HepG2 (cell line): ENCODE data around the gene GLI3. TPM values are rescaled to one million over a fixed set of nuclear protein-coding genes. Genes with fewer than 3 reads are reported as not detected.

Experiments
- ATAC-seq: fragments of 200-7000 bp; cut with Tn5 transposase; 3 replicates; pipeline ENCODE4 v1.9.1; 2020; ENCODE audit warnings: mild to moderate bottlenecking, moderate library complexity
- BruUV-seq: library from RNA; stranded (reverse); fragments of 400-500 nt; replicated peaks from 2 replicates; lab custom pipeline; 2021; lab: Mats Ljungman, UMichigan
- CTCF ChIA-PET: fragments of 300-600 bp; formaldehyde crosslinking; extraction: SDS; loops from one replicate; lab custom pipeline; 2021; ENCODE audit warnings: low total read pairs, inconsistent platforms, low intra/inter-chr PET ratio; lab: Yijun Ruan, JAX
- POLR2A ChIA-PET: fragments of 350-600 bp; sonication (Branson Sonifier 250); formaldehyde crosslinking; loops from one replicate; lab custom pipeline; 2020; ENCODE audit warnings: antibody characterized with exemption, inconsistent platforms; lab: Yijun Ruan, JAX
- DNase-seq: peaks from one replicate; pipeline ENCODE4 v3.0.0-alpha.2; 2015; ENCODE audit warnings: low spot score
- FAIRE-seq: peaks from 3 replicates; lab custom pipeline; 2011; peaks lifted over from hg19 to GRCh38; lab: Jason Lieb, UNC
- H2AFZ ChIP-seq: one replicate; pipeline ENCODE4 v1.6.1; 2011; ENCODE audit warnings: low read length, inconsistent platforms
- H3K27ac ChIP-seq: fragments of 300-600 bp; 3 replicates; pipeline ENCODE4 v1.8.0; 2011; ENCODE audit warnings: mixed run types, mild to moderate bottlenecking, mixed read lengths, low read length, inconsistent platforms; ENCODE audit not compliant: insufficient read depth; ENCODE audit errors: extremely low read length
- H3K27me3 ChIP-seq, 2 experiments: fragments of 200-600 bp in 1 of 2; 2 replicates in 1 of 2; 3 replicates in 1 of 2; pipeline versions ENCODE4 v1.6.0 to v1.8.0; 2011; ENCODE audit warnings: low read length in 2 of 2, mild to moderate bottlenecking in 2 of 2, moderate library complexity in 2 of 2, inconsistent platforms in 1 of 2; ENCODE audit not compliant: insufficient read depth in 2 of 2, control insufficient read depth in 1 of 2
- H3K36me3 ChIP-seq, 2 experiments: fragments of 200-600 bp in 1 of 2; replicated peaks in 1 of 2; 2 replicates in 1 of 2; 3 replicates in 1 of 2; pipeline versions ENCODE4 v1.5.1 to v1.8.0; 2011; ENCODE audit warnings: low read length in 2 of 2, inconsistent platforms in 1 of 2; ENCODE audit not compliant: insufficient read depth in 2 of 2, control insufficient read depth in 1 of 2
- H3K4me1 ChIP-seq: 2 replicates; pipeline ENCODE4 v1.5.1; 2012; ENCODE audit warnings: low read length, inconsistent platforms; ENCODE audit not compliant: insufficient read depth
- H3K4me2 ChIP-seq: 2 replicates; pipeline ENCODE4 v1.6.0; 2011; ENCODE audit warnings: low read depth, low read length, inconsistent platforms
- H3K4me3 ChIP-seq, 3 experiments: fragments of 200-600 bp in 1 of 3; sonication (generic), shearing (Covaris generic) in 1 of 3; replicated peaks in 1 of 3; 2 replicates each; pipeline ENCODE4 v1.5.1; 2011 to 2016; ENCODE audit warnings: low read length in 3 of 3, inconsistent platforms in 2 of 3, low read depth in 2 of 3, mild to moderate bottlenecking in 2 of 3, control low read depth in 1 of 3, mixed read lengths in 1 of 3; ENCODE audit not compliant: insufficient read depth in 1 of 3
- H3K79me2 ChIP-seq: one replicate; pipeline ENCODE4 v1.6.1; 2011; ENCODE audit warnings: low read length, inconsistent platforms; ENCODE audit not compliant: insufficient read depth
- H3K9ac ChIP-seq: 2 replicates; pipeline ENCODE4 v1.6.0; 2011; ENCODE audit warnings: mild to moderate bottlenecking, low read depth, low read length, inconsistent platforms; ENCODE audit not compliant: insufficient read depth
- H3K9me3 ChIP-seq: 2 replicates; pipeline ENCODE4 v1.5.1; 2012; ENCODE audit warnings: mild to moderate bottlenecking, low read length
- H4K20me1 ChIP-seq: 2 replicates; pipeline ENCODE4 v1.6.0; 2011; ENCODE audit warnings: inconsistent platforms, mild to moderate bottlenecking, low read length, moderate library complexity; ENCODE audit not compliant: insufficient read depth
- AHR ChIP-seq: IDR thresholded peaks from 2 replicates; pipeline ENCODE4 v1.6.1; 2018; ENCODE audit warnings: missing genetic modification reagents, missing compliant biosample characterization
- FLYWCH1 ChIP-seq: sonication (generic); formaldehyde crosslinking; IDR thresholded peaks from 2 replicates; pipeline ENCODE4 v1.8.1; 2023; ENCODE audit warnings: mild to moderate bottlenecking, missing genetic modification reagents
- HMG20A ChIP-seq: IDR thresholded peaks from 2 replicates; pipeline ENCODE4 v1.6.1; 2016; ENCODE audit warnings: borderline replicate concordance
- HNRNPLL ChIP-seq: fragments of 200-400 bp; formaldehyde crosslinking; IDR thresholded peaks from 2 replicates; pipeline ENCODE4 v1.6.1; 2017; ENCODE audit warnings: mild to moderate bottlenecking, low read depth, low read length; ENCODE audit not compliant: poor library complexity, severe bottlenecking
- KAT2B ChIP-seq: fragments of 150-350 bp; IDR thresholded peaks from 2 replicates; pipeline ENCODE4 v1.6.1; 2014; ENCODE audit warnings: low read depth, low read length, borderline replicate concordance
- MZF1 ChIP-seq: sonication (generic); formaldehyde crosslinking; IDR thresholded peaks from 2 replicates; pipeline ENCODE4 v1.8.1; 2023; ENCODE audit warnings: mild to moderate bottlenecking, missing genetic modification reagents, borderline replicate concordance
- SP5 ChIP-seq: IDR thresholded peaks from 2 replicates; pipeline ENCODE4 v1.6.1; 2016; ENCODE audit warnings: low read depth, borderline replicate concordance
- ZNF30 ChIP-seq: sonication (generic); formaldehyde crosslinking; IDR thresholded peaks from 2 replicates; pipeline ENCODE4 v1.5.0; 2020; ENCODE audit warnings: mild to moderate bottlenecking, missing genetic modification reagents
- ZNF34 ChIP-seq: sonication (generic); formaldehyde crosslinking; IDR thresholded peaks from 2 replicates; pipeline ENCODE4 v1.4.0; 2020; ENCODE audit warnings: mild to moderate bottlenecking, missing genetic modification reagents, borderline replicate concordance
- ZNF564 ChIP-seq: sonication (generic); formaldehyde crosslinking; IDR thresholded peaks from 2 replicates; pipeline ENCODE4 v1.8.1; 2023; ENCODE audit warnings: mild to moderate bottlenecking, missing genetic modification reagents
- ZNF629 ChIP-seq: sonication (generic); formaldehyde crosslinking; conservative IDR thresholded peaks from 2 replicates; pipeline ENCODE4 v1.5.0; 2020; ENCODE audit warnings: missing genetic modification reagents
- in situ Hi-C: cut with HindIII; loops from 2 replicates; pipeline ENCODE4 v1.10.0; 2017; ENCODE audit warnings: low pct_unique_long_range_greater_than_20kb; ENCODE audit not compliant: extremely low pct_ligation_motif_present
- intact Hi-C: fragments of 100-400 bp; cut with micrococcal nuclease; formaldehyde crosslinking; loops from one replicate; pipeline ENCODE4 v1.10.0; 2022; ENCODE audit not compliant: unreplicated experiment
- polyA plus RNA-seq, 8 experiments: library from polyadenylated mRNA; depleted of rRNA in 3 of 8; stranded (reverse) in 7 of 8; unstranded in 1 of 8; fragments of >200 nt; fragmentation: Illumina TruSeq in 4 of 8; extraction: Trizol in 4 of 8; gene quantifications; 2 replicates each; pipeline versions ENCODE4 v1.2.1 to v1.2.3, GENCODE V29; 2011 to 2016; ENCODE audit warnings: low read depth in 4 of 8, missing spikeins in 1 of 8, mixed read lengths in 1 of 8; ENCODE audit not compliant: insufficient read depth in 1 of 8
- total RNA-seq, 5 experiments: library from RNA; depleted of rRNA; stranded (reverse); fragments of >200 nt; fragmentation: Illumina TruSeq; extraction: Trizol; gene quantifications; 2 replicates each; pipeline ENCODE4 v1.2.3, GENCODE V29; 2016; ENCODE audit warnings: low read depth in 1 of 5
- TF ChIP-seq, protein P1 (sequence below), 2 experiments: sonication (generic) in 1 of 2; formaldehyde crosslinking in 1 of 2; IDR thresholded peaks; 2 replicates each; pipeline versions ENCODE4 v1.6.1 to v1.9.0; 2014 to 2022; ENCODE audit warnings: antibody characterized with exemption in 1 of 2, borderline replicate concordance in 1 of 2, inconsistent platforms in 1 of 2, low read depth in 1 of 2, missing genetic modification reagents in 1 of 2
- TF ChIP-seq, protein P2 (sequence below): sonication (generic); formaldehyde crosslinking; IDR thresholded peaks from 2 replicates; pipeline ENCODE4 v1.5.0; 2020; ENCODE audit warnings: missing genetic modification reagents, mild to moderate bottlenecking, borderline replicate concordance
- TF ChIP-seq, protein P3 (sequence below): IDR thresholded peaks from 2 replicates; pipeline ENCODE4 v1.6.1; 2016; ENCODE audit warnings: mild to moderate bottlenecking, missing biosample characterization, missing genetic modification reagents
- TF ChIP-seq, protein P4 (sequence below): IDR thresholded peaks from 2 replicates; pipeline ENCODE4 v1.6.1; 2018; ENCODE audit warnings: missing genetic modification reagents

The GLI3 gene
- total and polyA plus RNA-seq, 2 of the 13 experiments (the other 11 are each of a cell fraction or from before 2014, with no cell fraction given): not detected

DNA sequence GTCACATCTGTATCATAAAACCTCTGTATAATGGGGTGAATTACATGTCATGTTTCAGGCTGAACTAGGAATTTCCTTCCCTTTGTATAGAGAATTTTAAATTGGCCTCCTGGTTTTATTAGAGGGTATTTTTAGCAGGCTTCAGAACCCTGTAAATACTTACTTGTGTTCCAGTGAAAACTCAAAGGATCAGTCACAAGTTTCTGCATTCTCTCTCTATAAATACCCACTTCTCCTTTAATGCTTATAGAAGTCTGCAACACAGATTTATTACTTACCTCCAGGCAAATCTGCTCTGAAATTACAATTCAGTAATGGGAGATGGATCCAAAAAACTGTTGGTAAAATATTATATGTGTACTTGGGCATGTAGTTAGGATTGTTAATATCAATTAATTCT lies 161.6 kb downstream of the GLI3 start:
- H3K27ac ChIP-seq: no peak overlapping the region
- no peak overlapping the region for H3K9ac ChIP-seq
- DNase-seq (no peak), ATAC-seq (no peak), FAIRE-seq (no peak)
- no peaks in the 10 kb centered on the region for H3K9me3 ChIP-seq
- POLR2A ChIA-PET: no interaction called here
- no peak overlapping the region for H3K4me3 ChIP-seq
- no peaks in the 10 kb centered on the region for H3K4me1 ChIP-seq
- H4K20me1 ChIP-seq: no peaks in the 10 kb centered on the region
- no peaks in the 10 kb centered on the region for H3K79me2 ChIP-seq
- no peak overlapping the region for H2AFZ ChIP-seq
- in situ Hi-C loops: no loop called here
- TF ChIP-seq ZNF629 (CRISPR knock-in tag) (no peak), ZNF34 (CRISPR knock-in tag) (no peak), ZNF564 (CRISPR knock-in tag) (no peak), HMG20A (CRISPR knock-in tag) (no peak), KAT2B (no peak), SP5 (CRISPR knock-in tag) (no peak), ZNF30 (CRISPR knock-in tag) (no peak), FLYWCH1 (CRISPR knock-in tag) (no peak), HNRNPLL (no peak), AHR (CRISPR knock-in tag) (no peak), MZF1 (CRISPR knock-in tag) (no peak)
- TF ChIP-seq, protein P1, sequence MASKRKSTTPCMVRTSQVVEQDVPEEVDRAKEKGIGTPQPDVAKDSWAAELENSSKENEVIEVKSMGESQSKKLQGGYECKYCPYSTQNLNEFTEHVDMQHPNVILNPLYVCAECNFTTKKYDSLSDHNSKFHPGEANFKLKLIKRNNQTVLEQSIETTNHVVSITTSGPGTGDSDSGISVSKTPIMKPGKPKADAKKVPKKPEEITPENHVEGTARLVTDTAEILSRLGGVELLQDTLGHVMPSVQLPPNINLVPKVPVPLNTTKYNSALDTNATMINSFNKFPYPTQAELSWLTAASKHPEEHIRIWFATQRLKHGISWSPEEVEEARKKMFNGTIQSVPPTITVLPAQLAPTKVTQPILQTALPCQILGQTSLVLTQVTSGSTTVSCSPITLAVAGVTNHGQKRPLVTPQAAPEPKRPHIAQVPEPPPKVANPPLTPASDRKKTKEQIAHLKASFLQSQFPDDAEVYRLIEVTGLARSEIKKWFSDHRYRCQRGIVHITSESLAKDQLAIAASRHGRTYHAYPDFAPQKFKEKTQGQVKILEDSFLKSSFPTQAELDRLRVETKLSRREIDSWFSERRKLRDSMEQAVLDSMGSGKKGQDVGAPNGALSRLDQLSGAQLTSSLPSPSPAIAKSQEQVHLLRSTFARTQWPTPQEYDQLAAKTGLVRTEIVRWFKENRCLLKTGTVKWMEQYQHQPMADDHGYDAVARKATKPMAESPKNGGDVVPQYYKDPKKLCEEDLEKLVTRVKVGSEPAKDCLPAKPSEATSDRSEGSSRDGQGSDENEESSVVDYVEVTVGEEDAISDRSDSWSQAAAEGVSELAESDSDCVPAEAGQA (IDR thresholded peaks at IDR 0.05; ENCODE audit: low read depth): no peak
- TF ChIP-seq, protein P1 (CRISPR knock-in tag; IDR thresholded peaks at IDR 0.05; ENCODE audit: borderline replicate concordance): no peak
- TF ChIP-seq, protein P2, sequence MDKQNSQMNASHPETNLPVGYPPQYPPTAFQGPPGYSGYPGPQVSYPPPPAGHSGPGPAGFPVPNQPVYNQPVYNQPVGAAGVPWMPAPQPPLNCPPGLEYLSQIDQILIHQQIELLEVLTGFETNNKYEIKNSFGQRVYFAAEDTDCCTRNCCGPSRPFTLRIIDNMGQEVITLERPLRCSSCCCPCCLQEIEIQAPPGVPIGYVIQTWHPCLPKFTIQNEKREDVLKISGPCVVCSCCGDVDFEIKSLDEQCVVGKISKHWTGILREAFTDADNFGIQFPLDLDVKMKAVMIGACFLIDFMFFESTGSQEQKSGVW: no peak
- TF ChIP-seq, protein P3, sequence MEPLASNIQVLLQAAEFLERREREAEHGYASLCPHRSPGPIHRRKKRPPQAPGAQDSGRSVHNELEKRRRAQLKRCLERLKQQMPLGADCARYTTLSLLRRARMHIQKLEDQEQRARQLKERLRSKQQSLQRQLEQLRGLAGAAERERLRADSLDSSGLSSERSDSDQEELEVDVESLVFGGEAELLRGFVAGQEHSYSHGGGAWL (CRISPR knock-in tag): no peak
- TF ChIP-seq, protein P4, sequence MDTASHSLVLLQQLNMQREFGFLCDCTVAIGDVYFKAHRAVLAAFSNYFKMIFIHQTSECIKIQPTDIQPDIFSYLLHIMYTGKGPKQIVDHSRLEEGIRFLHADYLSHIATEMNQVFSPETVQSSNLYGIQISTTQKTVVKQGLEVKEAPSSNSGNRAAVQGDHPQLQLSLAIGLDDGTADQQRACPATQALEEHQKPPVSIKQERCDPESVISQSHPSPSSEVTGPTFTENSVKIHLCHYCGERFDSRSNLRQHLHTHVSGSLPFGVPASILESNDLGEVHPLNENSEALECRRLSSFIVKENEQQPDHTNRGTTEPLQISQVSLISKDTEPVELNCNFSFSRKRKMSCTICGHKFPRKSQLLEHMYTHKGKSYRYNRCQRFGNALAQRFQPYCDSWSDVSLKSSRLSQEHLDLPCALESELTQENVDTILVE (CRISPR knock-in tag): no peak
- CTCF ChIA-PET: no interaction called here
- no TSS peak for BruUV-seq
- intact Hi-C loops: no loop called here
- H3K36me3 ChIP-seq: no peaks in the 10 kb centered on the region
- H3K27me3 ChIP-seq: no peaks in the 10 kb centered on the region; a peak in 2 of 5 replicates
- H3K4me2 ChIP-seq: no peak overlapping the region
